Naive thymus-derived CD4-positive, alpha-beta T cell (primary cell): ENCODE results near the gene BRSK2. TPM values are rescaled to one million over a fixed set of nuclear protein-coding genes. Genes with fewer than 3 reads are reported as not detected.

Experiments
- ATAC-seq: fragments of 150-1000 bp; cut with Tn5 transposase; 2 replicates; pipeline ENCODE4 v1.10.0; 2021; ENCODE audit warnings: mild to moderate bottlenecking, moderate library complexity
- CTCF ChIA-PET: fragments of 350-600 bp; sonication (Branson Sonifier 250); formaldehyde crosslinking; loops from one replicate; lab custom pipeline; 2021; ENCODE audit warnings: antibody characterized with exemption; lab: Charles Lee
- POLR2A ChIA-PET: fragments of 350-600 bp; sonication (Branson Sonifier 250); formaldehyde crosslinking; loops from one replicate; lab custom pipeline; 2021; ENCODE audit warnings: antibody characterized with exemption, inconsistent platforms; lab: Charles Lee
- DNase-seq, 9 donors: peaks; one replicate each; pipeline versions ENCODE4 v3.0.0 to v3.0.0-alpha.2; 2020 to 2022; ENCODE audit warnings: mixed read lengths in 1 of 9
- H3K27ac ChIP-seq: one replicate; pipeline ENCODE4 v1.7.0; 2013; ENCODE audit warnings: mild to moderate bottlenecking, low read depth, low read length, moderate library complexity
- H3K27me3 ChIP-seq, 2 donors: one replicate each; pipeline ENCODE4 v1.7.0; 2013; ENCODE audit warnings: low read length in 2 of 2, mild to moderate bottlenecking in 2 of 2, moderate library complexity in 2 of 2; ENCODE audit not compliant: control insufficient read depth in 2 of 2, insufficient read depth in 2 of 2
- H3K36me3 ChIP-seq, 3 experiments: 1 replicate in 2 of 3; 2 replicates in 1 of 3; pipeline ENCODE4 v1.7.0; 2013; ENCODE audit warnings: low read length in 3 of 3, mild to moderate bottlenecking in 3 of 3, moderate library complexity in 1 of 3; ENCODE audit not compliant: insufficient read depth in 3 of 3, control insufficient read depth in 2 of 3
- H3K4me1 ChIP-seq, 2 donors: one replicate each; pipeline ENCODE4 v1.7.0; 2013; ENCODE audit warnings: low read length in 2 of 2, mild to moderate bottlenecking in 2 of 2, moderate library complexity in 1 of 2; ENCODE audit not compliant: control insufficient read depth in 2 of 2, insufficient read depth in 2 of 2
- H3K4me3 ChIP-seq: 2 replicates; pipeline ENCODE4 v1.7.0; 2013; ENCODE audit warnings: mild to moderate bottlenecking, low read length
- H3K9me3 ChIP-seq, 3 experiments: 1 replicate in 2 of 3; 2 replicates in 1 of 3; pipeline ENCODE4 v1.7.0; 2013; ENCODE audit warnings: low read length in 3 of 3; ENCODE audit not compliant: control insufficient read depth in 2 of 3
- H3K27ac Mint-ChIP-seq, 9 donors: one replicate each; pipeline ENCODE4 v1.8.0; 2020 to 2022; ENCODE audit warnings: mixed read lengths in 9 of 9, mild to moderate bottlenecking in 8 of 9, moderate library complexity in 5 of 9, inconsistent platforms in 2 of 9
- H3K27me3 Mint-ChIP-seq, 5 donors: one replicate each; pipeline ENCODE4 v1.8.0; 2021 to 2022; ENCODE audit warnings: mixed read lengths in 5 of 5, mild to moderate bottlenecking in 1 of 5
- H3K36me3 Mint-ChIP-seq, 5 donors: one replicate each; pipeline ENCODE4 v1.8.0; 2020 to 2022; ENCODE audit warnings: mixed read lengths in 5 of 5, mild to moderate bottlenecking in 3 of 5, inconsistent platforms in 1 of 5
- H3K4me1 Mint-ChIP-seq, 7 donors: one replicate each; pipeline ENCODE4 v1.8.0; 2020 to 2022; ENCODE audit warnings: mixed read lengths in 7 of 7, mild to moderate bottlenecking in 3 of 7, inconsistent platforms in 1 of 7
- H3K4me3 Mint-ChIP-seq, 10 donors: one replicate each; pipeline ENCODE4 v1.8.0; 2020 to 2022; ENCODE audit warnings: mild to moderate bottlenecking in 10 of 10, mixed read lengths in 10 of 10, moderate library complexity in 6 of 10, inconsistent platforms in 2 of 10
- H3K9me3 Mint-ChIP-seq, 11 donors: one replicate each; pipeline ENCODE4 v1.8.0; 2020 to 2022; ENCODE audit warnings: mixed read lengths in 11 of 11, mild to moderate bottlenecking in 4 of 11, inconsistent platforms in 1 of 11, moderate library complexity in 1 of 11
- intact Hi-C, 2 donors: fragments of 100-400 bp; cut with micrococcal nuclease; formaldehyde crosslinking; loops; one replicate each; pipeline ENCODE4 v1.15.1; 2023
- polyA plus RNA-seq, 2 donors: library from polyadenylated mRNA; unstranded; fragments of 300-500 nt; fragmentation: Illumina TruSeq; gene quantifications; one replicate each; pipeline ENCODE4 v1.2.3, GENCODE V29; 2021
- total RNA-seq, 6 experiments: library from RNA in 5 of 6; stranded (reverse) in 5 of 6; gene quantifications; 1 replicate in 5 of 6; 2 replicates in 1 of 6; pipeline ENCODE4 v1.2.3 and lab custom pipeline; 2021 to 2026

Gene BRSK2
- total and polyA plus RNA-seq, 7 experiments from 2014 or later: 0.27 to 0.51 (median 0.30) TPM; not detected in 4

DNA sequence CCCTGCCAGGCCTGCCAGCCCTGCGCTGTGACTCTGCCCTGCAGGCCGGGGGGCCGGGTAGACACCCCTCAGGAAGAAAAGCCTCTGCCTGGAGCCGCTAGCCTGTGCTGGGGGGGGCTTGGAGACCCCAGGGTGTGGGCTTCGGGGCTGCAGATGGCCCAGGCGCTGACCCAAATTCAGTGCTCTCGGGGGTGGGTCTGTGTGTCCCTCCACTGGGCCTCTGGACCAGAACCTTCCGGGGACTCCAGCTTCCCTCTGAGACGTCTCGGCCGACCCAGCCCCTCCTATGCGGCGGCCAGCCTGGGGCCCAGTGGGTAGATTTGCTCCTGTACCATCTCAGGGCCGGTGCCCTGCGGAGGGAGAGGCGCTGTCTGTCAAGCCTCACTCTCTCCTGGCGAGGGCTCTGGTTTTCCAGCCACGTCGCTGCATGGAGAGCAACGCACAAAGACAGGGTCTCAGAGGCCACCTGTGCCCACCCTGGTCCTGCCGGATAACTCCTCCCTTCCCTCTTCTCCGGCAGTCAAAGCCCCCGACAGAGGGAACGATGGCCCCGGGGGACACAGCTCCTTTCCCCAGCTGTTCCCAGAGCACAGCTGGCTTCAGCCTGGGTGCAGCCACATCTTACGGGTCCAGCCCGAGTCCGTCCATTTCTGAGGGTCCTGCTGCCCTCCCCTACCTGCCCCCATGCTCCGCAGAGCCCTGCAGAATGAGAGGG lies 40.2 kb upstream of the BRSK2 start:
- H3K27me3 ChIP-seq: no peaks in the 10 kb centered on the region
- ATAC-seq (no peak), DNase-seq (no peak)
- H3K36me3 ChIP-seq: no peaks in the 10 kb centered on the region
- no peaks in the 10 kb centered on the region for H3K9me3 ChIP-seq
- H3K4me3 Mint-ChIP-seq: no peak overlapping the region
- H3K27ac ChIP-seq: no peak overlapping the region
- H3K36me3 Mint-ChIP-seq: no peaks in the 10 kb centered on the region
- no peaks in the 10 kb centered on the region for H3K4me1 ChIP-seq
- POLR2A ChIA-PET: no interaction called here
- peaks cover 0 to 2% (median 0%) of the 10 kb centered on the region in 11 donors for H3K9me3 Mint-ChIP-seq
- CTCF ChIA-PET: no interaction called here
- H3K4me1 Mint-ChIP-seq: no peaks in the 10 kb centered on the region
- no peak overlapping the region for H3K4me3 ChIP-seq
- no peaks in the 10 kb centered on the region for H3K27me3 Mint-ChIP-seq
- H3K27ac Mint-ChIP-seq: no peak overlapping the region
- intact Hi-C loops: no loop called here

DNA sequence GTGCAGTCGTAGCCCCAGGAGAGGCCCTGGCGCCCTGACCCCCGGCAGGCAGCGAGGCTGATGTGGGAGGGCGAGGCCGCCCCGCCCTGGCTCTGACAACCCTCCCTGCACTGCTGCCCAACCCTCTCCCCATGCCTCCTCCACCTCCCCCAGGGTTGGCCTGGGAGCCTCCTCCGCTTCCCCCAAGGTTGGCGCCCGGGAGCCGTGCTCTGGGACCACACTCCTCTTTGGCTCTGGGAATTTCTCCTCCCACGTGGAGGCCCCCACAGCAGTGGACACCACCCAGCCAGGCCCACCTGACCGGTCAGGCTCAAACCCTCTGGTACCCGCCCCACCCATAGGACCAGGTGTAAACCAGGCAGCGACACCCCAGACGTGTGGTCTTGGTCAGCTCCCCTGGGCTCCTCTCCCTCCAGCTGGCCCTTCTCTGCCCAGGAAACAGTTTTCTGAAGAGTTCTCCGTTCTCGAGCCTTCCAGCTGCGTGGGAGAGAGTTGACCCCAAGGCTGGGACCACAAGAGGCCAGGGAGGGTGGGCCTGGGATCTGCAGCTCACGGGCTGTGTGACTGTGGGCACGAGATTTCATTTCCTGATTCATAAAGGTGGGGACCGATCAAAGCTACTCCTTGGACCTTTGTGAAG lies 39.5 kb upstream of the BRSK2 start:
- ChIA-PET POLR2A (interaction anchor here (1.3 kb wide), 1 partner anchor 39 kb away, joined by 3 read pairs; no protein-coding TSS in a partner anchor), CTCF (no interaction called here)
- Mint-ChIP-seq H3K27ac (no peak overlapping the region), H3K9me3 (peaks cover 0 to 2% (median 0%) of the 10 kb centered on the region in 11 donors), H3K27me3 (peaks cover 0 to 3% (median 0%) of the 10 kb centered on the region in 5 donors), H3K4me3 (no peak overlapping the region), H3K36me3 (no peaks in the 10 kb centered on the region), H3K4me1 (no peaks in the 10 kb centered on the region)
- intact Hi-C loops: no loop called here
- no peaks in the 10 kb centered on the region for H3K9me3 ChIP-seq
- no peaks in the 10 kb centered on the region for H3K27me3 ChIP-seq
- no peaks in the 10 kb centered on the region for H3K36me3 ChIP-seq
- no peaks in the 10 kb centered on the region for H3K4me1 ChIP-seq
- H3K4me3 ChIP-seq: no peak overlapping the region
- DNase-seq (no peak), ATAC-seq (no peak)
- H3K27ac ChIP-seq: no peak overlapping the region

DNA sequence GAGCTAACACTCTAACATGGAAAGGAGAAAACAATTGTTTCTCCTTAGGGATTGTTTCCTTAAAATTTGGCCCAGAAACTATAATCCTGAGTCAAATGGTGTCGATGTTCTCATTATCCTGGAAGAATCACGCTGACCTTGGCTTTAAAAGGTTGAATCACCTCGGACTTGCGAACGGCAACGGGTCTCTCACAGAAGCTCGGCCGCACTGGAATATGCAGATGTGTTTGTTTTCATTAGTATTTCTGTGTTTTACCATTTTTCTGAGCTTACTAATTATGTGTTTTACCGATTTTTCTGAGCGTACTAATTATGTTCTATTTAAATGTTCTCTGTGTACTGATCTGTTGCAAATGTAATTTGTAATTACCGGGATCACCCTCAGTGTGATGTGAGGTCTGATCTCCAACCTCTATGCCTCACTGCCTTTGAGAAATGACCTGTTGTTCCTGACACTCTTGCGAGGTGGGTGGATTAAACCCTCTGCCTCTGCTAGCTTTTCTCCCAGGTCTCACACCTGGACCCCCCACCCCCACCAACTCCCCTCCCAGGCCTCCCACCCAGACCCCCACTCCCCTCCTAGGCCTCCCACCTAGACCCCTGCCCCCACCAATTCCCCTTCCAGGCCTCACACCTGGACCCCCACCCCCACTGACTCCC lies 38.3 kb upstream of the BRSK2 start:
- CTCF ChIA-PET: no interaction called here
- H3K4me1 ChIP-seq: no peaks in the 10 kb centered on the region
- H3K4me1 Mint-ChIP-seq: peaks cover 0 to 3% (median 0%) of the 10 kb centered on the region in 7 donors
- ATAC-seq: no peak
- H3K4me3 Mint-ChIP-seq: no peak overlapping the region
- H3K36me3 ChIP-seq: no peaks in the 10 kb centered on the region
- H3K27me3 Mint-ChIP-seq: peaks cover 0 to 8% (median 5%) of the 10 kb centered on the region in 5 donors
- intact Hi-C loops: no loop called here
- no peak overlapping the region for H3K27ac ChIP-seq
- no peaks in the 10 kb centered on the region for H3K27me3 ChIP-seq
- no peak overlapping the region for H3K4me3 ChIP-seq
- no peaks in the 10 kb centered on the region for H3K36me3 Mint-ChIP-seq
- no peak for DNase-seq
- H3K27ac Mint-ChIP-seq: no peak overlapping the region
- H3K9me3 ChIP-seq: no peaks in the 10 kb centered on the region
- H3K9me3 Mint-ChIP-seq: peaks cover 0 to 2% (median 0%) of the 10 kb centered on the region in 11 donors
- POLR2A ChIA-PET: interaction anchor here (0.6 to 1.3 kb wide), 2 partner anchors 38 to 61 kb away, joined by 3 to 4 read pairs; no protein-coding TSS in a partner anchor

DNA sequence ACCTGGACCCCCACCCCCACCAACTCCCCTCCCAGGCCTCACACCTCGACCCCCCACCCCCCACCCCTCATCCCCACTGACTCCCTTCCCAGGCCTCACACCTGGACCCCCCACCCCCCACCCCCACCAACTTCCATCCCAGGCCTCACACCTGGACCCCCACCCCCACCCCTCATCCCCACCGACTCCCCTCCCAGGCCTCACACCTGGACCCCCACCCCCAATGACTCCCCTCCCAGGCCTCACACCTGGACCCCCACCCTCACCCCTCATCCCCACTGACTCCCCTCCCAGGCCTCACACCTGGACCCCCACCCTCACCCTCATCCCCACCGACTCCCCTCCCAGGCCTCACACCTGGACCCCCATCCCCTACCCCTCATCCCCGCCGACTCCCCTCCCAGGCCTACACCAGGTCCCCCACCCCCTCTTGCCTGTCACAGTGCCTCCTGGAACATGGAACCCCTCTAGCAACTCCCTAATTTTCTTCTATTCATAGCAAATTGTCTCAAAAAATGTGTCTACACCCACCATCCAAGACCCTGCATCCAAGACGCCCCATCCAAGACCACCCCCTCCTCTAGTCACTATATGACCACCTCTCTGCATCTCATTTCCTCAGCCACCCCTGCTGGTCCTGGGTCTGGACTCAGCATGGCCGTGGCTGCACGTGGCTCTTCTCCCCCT lies 36.9 kb upstream of the BRSK2 start:
- CTCF ChIA-PET: no interaction called here
- Histone ChIP-seq H3K4me1 (no peaks in the 10 kb centered on the region), H3K27me3 (no peaks in the 10 kb centered on the region), H3K4me3 (no peak overlapping the region), H3K36me3 (no peaks in the 10 kb centered on the region), H3K9me3 (no peaks in the 10 kb centered on the region), H3K27ac (no peak overlapping the region)
- ATAC-seq (no peak), DNase-seq (no peak)
- Mint-ChIP-seq H3K4me1 (peaks cover 0 to 8% (median 0%) of the 10 kb centered on the region in 7 donors), H3K9me3 (peaks cover 0 to 2% (median 0%) of the 10 kb centered on the region in 11 donors), H3K27ac (no peak overlapping the region), H3K4me3 (no peak overlapping the region), H3K36me3 (no peaks in the 10 kb centered on the region), H3K27me3 (peaks cover 0 to 13% (median 11%) of the 10 kb centered on the region in 5 donors)
- POLR2A ChIA-PET: no interaction called here
- intact Hi-C loops: no loop called here

GRCh38 chr11:1353383-1354124 lies 36.2 kb upstream of the BRSK2 start:
- Histone ChIP-seq H3K27me3 (no peaks in the 10 kb centered on the region), H3K4me1 (no peaks in the 10 kb centered on the region), H3K36me3 (no peaks in the 10 kb centered on the region), H3K4me3 (no peak overlapping the region), H3K27ac (no peak overlapping the region), H3K9me3 (no peaks in the 10 kb centered on the region)
- H3K36me3 Mint-ChIP-seq: no peaks in the 10 kb centered on the region
- ChIA-PET CTCF (no interaction called here), POLR2A (no interaction called here)
- peak overlapping the region in 1 of 9 donors; percentile 13 for H3K27ac Mint-ChIP-seq
- H3K27me3 Mint-ChIP-seq: peaks cover 0 to 15% (median 11%) of the 10 kb centered on the region in 5 donors
- no peak overlapping the region for H3K4me3 Mint-ChIP-seq
- peaks cover 0 to 8% (median 0%) of the 10 kb centered on the region in 7 donors for H3K4me1 Mint-ChIP-seq
- DNase-seq (no peak), ATAC-seq (no peak)
- intact Hi-C loops: no loop called here
- peaks cover 0 to 2% (median 0%) of the 10 kb centered on the region in 11 donors for H3K9me3 Mint-ChIP-seq
